Caco-2 (cell line): Measurements from ENCODE around the gene DMAC2L. TPM values are rescaled to one million over a fixed set of nuclear protein-coding genes. Genes with fewer than 3 reads are reported as not detected.
A peak's percentile ranks its signal among the peaks of the same experiment; 100 is the strongest.
"Not testable (repeated sequence)": the region's sequence is repeated elsewhere in the genome, so short reads cannot be mapped to it uniquely, and the experiment has no call there.

ENCODE experiments used
- BruUV-seq: library from RNA; stranded (reverse); fragments of 400-500 nt; replicated peaks from 2 replicates; lab custom pipeline; 2021; lab: Mats Ljungman, UMichigan
- CTCF ChIA-PET: fragments of 300-600 bp; sonication (Branson Sonifier 250); formaldehyde crosslinking; loops from one replicate; lab custom pipeline; 2022; ENCODE audit warnings: antibody characterized with exemption; lab: Charles Lee
- POLR2A ChIA-PET: fragments of 300-600 bp; sonication (Branson Sonifier 250); formaldehyde crosslinking; loops from one replicate; lab custom pipeline; 2022; ENCODE audit warnings: antibody characterized with exemption; lab: Charles Lee
- DNase-seq, 2 experiments: peaks; one replicate each; pipeline versions ENCODE4 v3.0.0 to v3.0.0-alpha.2; 2020 to 2022
- H3K27me3 ChIP-seq: replicated peaks from 2 replicates; pipeline ENCODE4 v1.6.0; 2011; ENCODE audit warnings: low read length; ENCODE audit not compliant: control insufficient read depth, insufficient read depth
- H3K36me3 ChIP-seq: 2 replicates; pipeline ENCODE4 v1.5.1; 2011; ENCODE audit warnings: low read length; ENCODE audit not compliant: control insufficient read depth, insufficient read depth
- H3K4me1 ChIP-seq: fragments of 250-450 bp; sonication (Bioruptor Pico); 2 replicates; pipeline ENCODE4 v1.5.1; 2020; ENCODE audit warnings: mild to moderate bottlenecking
- H3K4me3 ChIP-seq: 2 replicates; pipeline ENCODE4 v1.5.1; 2011; ENCODE audit warnings: low read depth, mild to moderate bottlenecking, control low read depth, low read length
- H3K9me3 ChIP-seq: fragments of 250-450 bp; sonication (Bioruptor Pico); 2 replicates; pipeline ENCODE4 v1.5.1; 2020; ENCODE audit warnings: mild to moderate bottlenecking, moderate library complexity
- H3K27ac Mint-ChIP-seq: one replicate; pipeline ENCODE4 v1.8.0; 2022; ENCODE audit warnings: mixed read lengths; ENCODE audit not compliant: unreplicated experiment
- H3K27me3 Mint-ChIP-seq: one replicate; pipeline ENCODE4 v1.8.0; 2022; ENCODE audit warnings: mixed read lengths; ENCODE audit not compliant: insufficient read depth, unreplicated experiment
- H3K36me3 Mint-ChIP-seq: one replicate; pipeline ENCODE4 v1.8.0; 2022; ENCODE audit warnings: mild to moderate bottlenecking, mixed read lengths; ENCODE audit not compliant: insufficient read depth, unreplicated experiment
- H3K4me1 Mint-ChIP-seq: one replicate; pipeline ENCODE4 v1.8.0; 2022; ENCODE audit warnings: low read depth, mixed read lengths; ENCODE audit not compliant: unreplicated experiment
- H3K4me3 Mint-ChIP-seq: one replicate; pipeline ENCODE4 v1.8.0; 2022; ENCODE audit warnings: mild to moderate bottlenecking, moderate library complexity, mixed read lengths; ENCODE audit not compliant: unreplicated experiment
- H3K9me3 Mint-ChIP-seq: one replicate; pipeline ENCODE4 v1.8.0; 2022; ENCODE audit warnings: mixed read lengths; ENCODE audit not compliant: unreplicated experiment
- CTCF ChIP-seq, 2 experiments: fragments of 200-600 bp in 1 of 2; IDR thresholded peaks; 1 replicate in 1 of 2; 2 replicates in 1 of 2; pipeline versions ENCODE4 v1.5.1 to v1.8.0; 2011 to 2022; ENCODE audit warnings: antibody characterized with exemption in 1 of 2, control low read depth in 1 of 2, inconsistent platforms in 1 of 2, low read depth in 1 of 2, low read length in 1 of 2, mild to moderate bottlenecking in 1 of 2, moderate library complexity in 1 of 2; ENCODE audit not compliant: insufficient read depth in 1 of 2, severe bottlenecking in 1 of 2, unreplicated experiment in 1 of 2
- intact Hi-C: fragments of 100-400 bp; cut with micrococcal nuclease; formaldehyde crosslinking; loops from one replicate; pipeline ENCODE4 v1.10.0; 2022; ENCODE audit not compliant: unreplicated experiment
- total RNA-seq: library from RNA; stranded (reverse); gene quantifications from 2 replicates; pipeline ENCODE4 v1.2.3, GENCODE V29; 2022

Gene DMAC2L
- total RNA-seq, 1 experiment from 2014 or later, result 27.6 TPM

GRCh38 chr14:50312734-50313054 lies 570 bp downstream of the DMAC2L start:
- Histone ChIP-seq H3K4me1 (0 out of 2 replicates have a peak, but pooled peaks cover 5% of the 10 kb centered on the region), H3K36me3 (no peaks in the 10 kb centered on the region), H3K9me3 (no peaks in the 10 kb centered on the region), H3K27me3 (no peaks in the 10 kb centered on the region), H3K4me3 (peak overlapping the region; percentile 78)
- Mint-ChIP-seq H3K4me3 (peak overlapping the region; percentile 87), H3K27ac (peak overlapping the region; percentile 92), H3K4me1 (peaks cover 7% of the 10 kb centered on the region), H3K36me3 (peaks cover 37% of the 10 kb centered on the region), H3K9me3 (no peaks in the 10 kb centered on the region), H3K27me3 (no peaks in the 10 kb centered on the region)
- DNase-seq, result no peak
- ChIA-PET CTCF (interaction anchor here (0.6 to 2.9 kb wide), 8 partner anchors 8 to 1269 kb away, joined by 3 to 17 read pairs (median 4); partner anchors contain the start of gene MAP4K5), POLR2A (interaction anchor here (0.6 to 1.0 kb wide), 8 partner anchors 8 to 436 kb away, joined by 3 to 7 read pairs (median 4); no protein-coding TSS in a partner anchor)
- intact Hi-C loops, result loop anchor here (5.0 kb wide), 3 partner anchors 70 to 450 kb away; partner anchors contain the start of gene SOS2
- TF ChIP-seq CTCF (IDR thresholded peaks at IDR 0.05; ENCODE audit: insufficient read depth in 1 of 2, low read depth in 1 of 2, low read length in 1 of 2, severe bottlenecking in 1 of 2, unreplicated experiment in 1 of 2), result no peak
- no TSS peak for BruUV-seq

GRCh38 chr14:50314098-50314497 lies 2.0 kb downstream of the DMAC2L start:
- BruUV-seq, H3K9me3 Mint-ChIP-seq, H3K27me3 Mint-ChIP-seq, CTCF ChIA-PET, H3K4me3 ChIP-seq, H3K4me3 Mint-ChIP-seq, H3K36me3 ChIP-seq, H3K4me1 Mint-ChIP-seq, H3K27me3 ChIP-seq, H3K27ac Mint-ChIP-seq, H3K9me3 ChIP-seq, POLR2A ChIA-PET, DNase-seq, H3K4me1 ChIP-seq: not testable (repeated sequence)
- H3K36me3 Mint-ChIP-seq, result peaks cover 31% of the 10 kb centered on the region
- intact Hi-C loops, result loop anchor here (5.0 kb wide), 3 partner anchors 68 to 452 kb away; partner anchors contain the start of gene SOS2

GRCh38 chr14:50318031-50318626 lies 6.0 kb downstream of the DMAC2L start:
- H3K27ac Mint-ChIP-seq, result no peak overlapping the region
- CTCF ChIA-PET, result interaction anchor here (0.6 to 1.0 kb wide), 6 partner anchors 12 to 456 kb away, joined by 3 to 4 read pairs (median 3); no protein-coding TSS in a partner anchor
- peaks cover 13% of the 10 kb centered on the region for H3K36me3 Mint-ChIP-seq
- Histone ChIP-seq H3K4me3 (no peak overlapping the region), H3K36me3 (no peaks in the 10 kb centered on the region), H3K4me1 (no peaks in the 10 kb centered on the region; the same call in 1 of the 2 replicates), H3K27me3 (no peaks in the 10 kb centered on the region), H3K9me3 (no peaks in the 10 kb centered on the region)
- no peak overlapping the region for H3K4me3 Mint-ChIP-seq
- no peaks in the 10 kb centered on the region for H3K4me1 Mint-ChIP-seq
- no peaks in the 10 kb centered on the region for H3K9me3 Mint-ChIP-seq
- no peaks in the 10 kb centered on the region for H3K27me3 Mint-ChIP-seq
- POLR2A ChIA-PET, result interaction anchor here (0.6 kb wide), 1 partner anchor 551 kb away, joined by 3 read pairs; no protein-coding TSS in a partner anchor
- intact Hi-C loops, result no loop called here
- BruUV-seq, result no TSS peak
- peak; percentile 30 to 56 for TF ChIP-seq CTCF (IDR thresholded peaks at IDR 0.05; ENCODE audit: insufficient read depth in 1 of 2, low read depth in 1 of 2, low read length in 1 of 2, severe bottlenecking in 1 of 2, unreplicated experiment in 1 of 2)
- DNase-seq, result no peak
